GM18505 (cell line): ENCODE results near the gene TMEM82.

ENCODE experiments used
- ATAC-seq: cut with Tn5 transposase; IDR thresholded peaks from one replicate; pipeline ENCODE4 v1.9.1; 2021; ENCODE audit not compliant: unreplicated experiment
- POLR2A ChIP-seq: IDR thresholded peaks from 4 replicates; pipeline ENCODE4 v1.6.1; 2011; ENCODE audit warnings: borderline replicate concordance; ENCODE audit not compliant: insufficient read depth, insufficient read length; ENCODE audit errors: extremely low read depth

Gene TMEM82

DNA sequence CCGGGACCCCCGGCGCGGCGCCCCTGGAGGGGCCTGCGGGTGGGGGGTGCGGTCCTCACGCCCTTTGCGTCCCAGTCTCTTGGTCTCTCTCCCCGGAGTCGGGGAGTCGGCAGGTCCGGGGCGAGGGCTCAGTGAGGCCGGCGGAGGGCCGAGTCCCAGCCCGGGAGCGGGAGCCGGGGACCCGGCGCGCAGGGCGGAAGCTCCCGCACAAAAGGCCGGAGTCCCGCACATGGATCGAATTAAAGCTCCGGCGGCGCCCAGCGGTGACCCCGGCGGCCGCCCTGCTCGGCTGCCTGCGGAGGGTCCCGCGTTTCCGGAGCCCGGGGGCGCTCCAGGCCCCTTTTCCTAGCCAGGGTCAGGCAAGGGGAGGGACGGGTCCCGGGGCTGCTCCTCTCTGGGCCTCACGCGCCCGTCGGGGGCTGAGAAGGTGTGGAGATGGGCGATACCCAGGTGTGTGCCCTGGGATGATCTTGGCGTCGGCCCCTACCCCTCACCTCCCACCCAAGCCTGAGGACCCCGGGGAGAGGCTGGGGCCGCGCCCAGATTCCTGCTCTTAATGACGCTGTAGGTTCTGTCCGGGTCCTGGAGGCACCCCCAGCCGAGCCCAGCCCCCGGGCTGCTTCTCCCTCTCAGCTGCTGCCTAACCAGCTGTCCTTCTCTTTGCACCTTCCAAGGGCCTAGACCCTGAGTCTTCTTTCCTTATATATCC, 16.8 kb downstream of the TMEM82 start:
- no peak for TF ChIP-seq POLR2A
- no peak for ATAC-seq

DNA sequence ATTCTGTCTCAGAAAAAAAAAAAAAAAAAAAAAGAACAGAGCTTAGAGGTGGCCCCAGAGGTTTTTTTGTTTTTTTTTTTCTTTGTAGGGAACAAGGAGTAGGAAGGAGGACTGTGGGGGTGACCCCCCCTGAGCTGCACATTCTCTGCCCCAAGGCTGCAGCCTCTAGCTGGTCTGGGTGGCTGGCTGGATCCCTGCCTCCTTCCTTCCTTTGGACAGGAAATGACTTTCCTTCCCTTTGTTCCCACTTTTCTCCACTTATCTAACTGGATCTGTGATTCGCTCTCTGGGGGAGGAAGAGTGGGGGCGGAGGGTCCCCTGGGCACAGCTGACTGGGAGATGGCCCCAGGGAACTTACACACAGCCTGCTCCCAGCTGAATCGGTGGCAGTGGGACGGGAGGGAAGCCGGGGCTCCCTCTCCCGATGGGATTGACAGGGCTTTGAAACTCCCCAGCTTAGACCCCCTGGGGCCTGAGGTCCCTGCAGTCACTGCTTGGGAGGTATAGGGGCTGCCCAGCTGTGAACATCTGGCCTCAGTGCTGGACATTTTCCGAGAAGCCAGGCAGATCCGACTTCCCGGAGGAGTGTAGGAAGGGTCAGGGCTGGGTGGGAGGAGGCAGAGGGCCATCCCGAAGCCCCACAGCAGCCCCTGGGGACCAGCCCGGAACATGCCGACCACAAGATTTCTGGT, 18.4 kb downstream of the TMEM82 start:
- TF ChIP-seq POLR2A, result no peak

DNA sequence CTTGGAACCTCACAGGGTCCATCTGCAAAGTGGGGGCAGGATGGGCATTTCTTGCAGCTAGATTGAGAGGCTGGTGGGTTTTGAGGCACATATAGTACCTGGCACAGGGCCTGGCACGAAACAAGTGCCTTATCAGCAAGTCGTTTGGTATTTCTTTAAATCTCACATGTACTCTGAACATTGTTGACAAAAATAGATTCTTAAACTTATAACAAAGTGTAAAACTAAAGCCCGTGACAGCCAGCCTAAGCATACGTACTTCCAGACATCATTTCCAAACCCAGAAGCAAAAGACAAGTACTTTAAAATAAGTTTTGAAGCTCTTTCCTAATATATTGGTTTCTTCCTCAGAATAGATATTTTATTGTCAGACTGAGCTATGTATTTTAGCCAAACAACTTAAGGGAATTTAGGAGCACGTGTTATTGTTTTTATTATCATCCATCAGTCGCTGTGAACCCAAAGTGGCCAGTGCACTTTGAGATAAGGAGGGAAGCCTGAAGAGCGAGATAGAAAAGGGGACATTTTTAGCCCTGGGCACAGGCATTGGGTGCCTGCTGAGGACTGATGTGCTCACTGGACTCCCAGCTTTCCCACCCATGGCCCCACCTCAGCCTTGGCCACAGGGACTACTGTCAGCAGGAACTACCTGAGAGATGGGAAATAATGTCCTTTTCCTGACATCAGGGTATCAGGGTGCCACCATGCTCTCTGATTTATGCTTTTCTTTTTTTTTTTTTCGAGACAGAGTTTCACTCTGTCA, 19.2 kb downstream of the TMEM82 start:
- ATAC-seq, result no peak

More for the DNA sequence above, 18.4 kb downstream of the TMEM82 start:
- no peak for ATAC-seq

DNA sequence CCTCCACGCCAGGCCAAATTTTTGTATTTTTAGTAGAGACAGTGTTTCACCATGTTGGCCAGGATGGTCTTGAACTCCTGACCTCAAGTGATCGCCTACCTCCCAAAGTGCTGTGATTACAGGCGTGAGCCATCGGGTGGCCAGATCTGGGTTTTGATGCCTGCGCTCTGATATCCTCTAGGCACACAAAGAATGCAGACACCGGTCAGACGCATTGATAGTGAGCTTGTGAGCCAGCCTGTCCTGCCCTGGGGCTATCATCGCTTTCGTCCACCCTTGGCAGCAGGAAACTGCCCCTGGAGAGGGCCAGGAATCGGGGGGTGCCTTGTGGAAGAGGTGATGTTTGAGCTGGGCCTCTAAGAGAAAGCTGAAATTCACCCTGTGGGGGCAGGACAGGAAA, 20.2 kb downstream of the TMEM82 start:
- TF ChIP-seq POLR2A, result no peak
- ATAC-seq, result no peak

More for the DNA sequence above, 19.2 kb downstream of the TMEM82 start:
- TF ChIP-seq POLR2A, result no peak

DNA sequence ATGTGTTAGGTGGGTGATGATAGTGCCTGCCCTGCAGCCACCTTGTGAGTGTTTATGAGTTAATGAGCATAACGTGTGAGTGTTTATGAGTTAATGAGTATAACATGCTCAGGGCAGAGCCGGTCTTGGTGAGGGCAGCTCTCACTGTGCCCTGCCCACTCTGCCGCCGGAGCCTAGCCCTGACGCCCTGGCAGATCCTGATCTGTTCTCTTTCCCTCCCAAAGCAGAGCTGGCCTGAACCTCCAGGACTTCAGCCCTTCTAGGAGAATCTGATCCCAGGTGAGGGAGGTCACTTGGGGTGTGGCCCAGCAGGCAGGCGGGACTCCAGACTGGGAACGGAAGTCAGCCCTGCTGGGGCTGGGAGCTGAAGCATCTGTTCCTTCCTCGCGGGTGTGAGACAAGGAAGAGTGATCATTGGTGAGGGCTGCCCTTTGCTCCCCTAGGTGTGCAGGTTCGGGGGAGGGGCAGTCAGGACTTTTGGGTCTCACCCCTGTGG, 22.0 kb downstream of the TMEM82 start:
- TF ChIP-seq POLR2A, result no peak
- no peak for ATAC-seq

DNA sequence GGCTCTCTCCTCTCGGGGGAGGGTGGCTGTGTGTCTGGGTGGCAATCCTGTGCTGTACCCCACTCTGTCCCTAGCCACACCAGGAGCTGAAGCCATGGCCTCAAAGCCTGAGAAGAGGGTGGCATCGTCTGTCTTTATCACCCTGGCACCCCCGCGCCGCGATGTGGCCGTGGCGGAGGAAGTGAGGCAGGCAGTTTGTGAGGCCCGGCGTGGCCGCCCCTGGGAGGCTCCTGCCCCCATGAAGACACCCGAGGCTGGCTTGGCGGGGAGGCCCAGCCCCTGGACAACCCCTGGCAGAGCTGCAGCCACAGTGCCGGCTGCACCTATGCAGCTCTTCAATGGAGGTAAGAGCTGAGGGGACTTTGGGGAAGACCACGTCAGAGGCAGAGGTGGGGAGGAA, 22.6 kb downstream of the TMEM82 start:
- TF ChIP-seq POLR2A, result no peak
- no peak for ATAC-seq

DNA sequence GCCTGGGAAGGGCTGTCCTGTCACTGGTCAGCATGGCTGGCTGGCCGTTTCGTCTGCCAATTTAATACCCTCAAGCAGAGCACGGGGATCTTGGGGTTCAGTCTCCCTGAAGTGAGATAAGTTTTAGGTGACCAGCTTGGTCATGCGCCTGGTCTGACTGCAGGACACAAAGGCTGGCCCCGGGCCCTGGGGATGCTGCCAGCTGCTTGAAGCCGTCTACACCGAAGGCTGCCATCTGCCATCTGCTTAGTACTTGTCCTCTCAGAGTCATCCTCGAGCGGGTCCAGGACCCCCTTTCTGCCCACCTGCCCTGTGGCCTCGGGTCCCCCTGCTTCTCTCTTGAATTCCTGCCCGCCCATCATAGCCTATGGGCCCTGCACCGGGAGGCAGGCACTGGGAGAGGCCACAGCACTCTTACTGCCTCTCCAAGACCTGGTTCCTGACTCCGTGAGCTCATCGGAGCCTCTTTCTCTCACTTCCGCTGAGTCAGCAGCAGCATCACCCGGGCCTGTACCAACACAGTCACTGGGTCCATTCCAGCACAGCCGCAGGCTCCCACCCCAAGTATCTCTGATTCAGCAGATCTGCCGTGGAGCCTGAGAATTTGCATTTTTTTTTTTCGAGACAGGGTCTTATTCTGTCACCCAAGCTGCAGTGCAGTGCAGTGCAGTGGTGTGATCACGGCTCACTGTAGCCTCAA, 23.3 kb downstream of the TMEM82 start:
- TF ChIP-seq POLR2A, result no peak
- no peak for ATAC-seq

DNA sequence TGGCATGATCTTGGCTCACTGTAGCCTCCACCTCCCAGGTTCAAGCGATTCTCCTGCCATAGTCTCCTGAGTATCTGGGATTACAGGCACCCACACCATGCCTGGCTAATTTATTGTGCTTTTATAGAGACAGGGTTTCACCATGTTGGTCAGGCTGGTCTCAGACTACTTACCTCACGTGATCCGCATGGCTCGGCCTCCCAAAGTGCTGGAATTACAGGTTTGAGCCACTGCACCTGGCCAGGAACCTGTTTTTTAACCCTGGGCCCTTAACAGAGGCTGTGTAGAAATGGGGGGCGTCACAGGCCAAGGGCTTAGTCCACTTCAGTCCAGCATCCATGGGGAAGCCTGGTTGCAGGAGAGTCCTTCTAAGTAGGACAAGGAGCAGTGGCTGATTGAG, 25.6 kb downstream of the TMEM82 start:
- ATAC-seq, result no peak
- TF ChIP-seq POLR2A, result no peak

DNA sequence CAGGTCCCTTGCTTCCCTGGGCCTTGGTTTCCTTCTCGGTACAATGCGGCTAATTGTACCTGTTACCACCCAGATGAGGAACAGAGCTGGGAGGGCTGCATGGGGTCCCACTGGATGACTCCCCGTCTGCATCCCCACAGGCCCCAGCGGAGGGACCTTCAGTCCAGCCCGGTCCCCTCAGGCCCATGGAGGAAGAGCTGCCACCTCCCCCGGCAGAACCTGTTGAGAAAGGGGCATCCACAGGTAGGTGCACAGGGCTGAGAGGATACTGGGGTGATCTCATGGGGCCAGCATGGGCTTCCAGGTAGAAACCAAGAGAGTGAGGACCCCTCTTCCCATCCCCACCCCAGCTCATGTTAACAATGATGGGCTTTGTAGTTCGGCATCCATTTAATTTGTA, 26.1 kb downstream of the TMEM82 start:
- no peak for TF ChIP-seq POLR2A
- no peak for ATAC-seq

DNA sequence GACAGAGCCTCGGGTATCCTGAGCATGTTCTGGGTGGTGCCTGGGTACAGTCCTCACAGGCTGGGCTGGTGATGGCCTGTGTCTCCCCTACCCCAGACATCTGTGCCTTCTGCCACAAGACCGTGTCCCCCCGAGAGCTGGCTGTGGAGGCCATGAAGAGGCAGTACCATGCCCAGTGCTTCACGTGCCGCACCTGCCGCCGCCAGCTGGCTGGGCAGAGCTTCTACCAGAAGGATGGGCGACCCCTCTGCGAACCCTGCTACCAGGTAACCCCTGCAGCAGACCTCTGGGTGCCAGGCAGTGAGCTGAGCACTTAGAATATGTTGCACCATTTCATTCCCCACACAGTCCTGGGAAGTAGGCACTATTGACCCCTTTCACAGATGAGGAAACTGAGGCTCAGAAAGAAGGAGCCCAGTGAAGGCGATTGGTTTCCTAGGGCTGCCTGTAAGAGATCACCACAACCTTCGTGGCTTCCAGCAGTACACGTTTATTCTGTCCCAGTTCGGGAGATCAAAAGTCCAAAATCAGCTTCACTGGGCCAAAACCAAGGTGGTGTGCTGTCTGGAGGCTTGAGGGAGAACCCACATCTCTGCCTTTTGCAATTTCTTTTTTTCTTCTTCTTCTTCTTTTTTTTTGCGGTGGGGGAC, 28.1 kb downstream of the TMEM82 start:
- ATAC-seq, result no peak
- no peak for TF ChIP-seq POLR2A

DNA sequence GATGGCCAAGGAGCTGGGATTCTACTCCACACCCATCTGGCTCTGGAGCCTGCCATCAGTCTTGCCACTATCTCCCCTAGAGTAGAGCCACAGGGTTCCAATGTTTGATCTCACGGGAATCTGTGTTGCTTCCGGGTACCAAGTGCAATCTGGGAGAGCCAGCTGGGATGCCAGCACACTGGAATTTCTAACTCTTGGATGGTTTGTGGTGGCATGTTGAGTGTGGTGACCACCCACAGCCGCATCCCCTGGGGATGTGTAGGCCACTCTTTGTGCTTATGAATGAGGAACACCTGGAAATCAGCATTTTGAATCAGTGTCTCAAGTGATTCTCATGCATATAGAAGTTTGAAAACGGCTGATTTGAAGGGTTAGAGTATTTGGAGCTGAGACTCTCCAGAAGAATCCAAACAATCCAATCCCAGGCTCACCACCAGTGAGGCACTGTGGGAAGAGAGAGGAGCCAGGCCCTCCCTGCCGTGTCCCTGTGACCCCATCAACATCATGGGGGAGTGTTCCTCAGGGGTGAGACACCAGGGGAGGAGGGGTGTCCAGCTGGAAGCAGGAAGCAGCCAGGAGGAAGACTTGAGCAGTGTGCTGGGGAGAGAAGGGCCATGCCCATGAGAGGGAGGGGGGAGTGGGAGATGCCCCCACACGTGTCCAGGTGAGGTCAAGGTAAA, 29.7 kb downstream of the TMEM82 start:
- no peak for ATAC-seq
- TF ChIP-seq POLR2A, result no peak

DNA sequence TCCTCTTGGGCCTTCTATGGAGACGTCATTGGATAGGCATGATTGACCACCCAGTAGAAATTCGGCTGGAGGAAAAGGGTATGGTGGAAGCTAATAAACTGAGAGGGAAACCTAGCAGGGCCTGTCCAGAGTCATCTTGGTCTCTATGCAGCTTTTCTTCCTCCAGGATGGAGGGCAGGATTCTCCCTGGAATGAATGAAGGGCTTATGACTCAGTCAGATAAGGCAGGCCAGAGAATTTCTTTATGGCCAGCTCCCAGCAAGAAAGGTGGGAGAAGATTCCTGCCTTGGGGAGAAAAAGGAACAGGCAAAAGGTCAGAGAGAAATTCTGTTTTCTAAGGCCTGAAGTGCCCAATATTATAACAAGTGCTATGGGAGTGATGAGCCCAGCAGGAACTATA, 33.4 kb downstream of the TMEM82 start:
- ATAC-seq, result no peak
- TF ChIP-seq POLR2A, result no peak
